H1 (cell line): ENCODE measurements around the gene RER1. TPM values are rescaled to one million over a fixed set of nuclear protein-coding genes. Genes with fewer than 3 reads are reported as not detected.

Source experiments
- CTCF ChIA-PET: fragments of 300-600 bp; sonication (Branson Sonifier 250); formaldehyde crosslinking; loops from one replicate; lab custom pipeline; 2021; ENCODE audit not compliant: partially characterized antibody; lab: Charles Lee
- POLR2A ChIA-PET: fragments of 300-600 bp; sonication (Branson Sonifier 250); formaldehyde crosslinking; loops from one replicate; lab custom pipeline; 2021; ENCODE audit warnings: inconsistent platforms; ENCODE audit not compliant: partially characterized antibody; lab: Charles Lee
- DNase-seq, 2 experiments: peaks; one replicate each; pipeline versions ENCODE4 v3.0.0 to v3.0.0-alpha.2; 2010 to 2022; ENCODE audit warnings: low spot score in 2 of 2, low read depth in 1 of 2, mixed read lengths in 1 of 2
- FAIRE-seq: peaks from 2 replicates; lab custom pipeline; 2011; peaks lifted over from hg19 to GRCh38; lab: Jason Lieb, UNC
- H2AFZ ChIP-seq: 2 replicates; pipeline ENCODE4 v1.8.1; 2012; ENCODE audit warnings: low read length, inconsistent platforms
- H2AK5ac ChIP-seq: 2 replicates; pipeline ENCODE4 v1.6.1; 2013; ENCODE audit warnings: low read depth, low read length
- H2BK120ac ChIP-seq: replicated peaks from 2 replicates; pipeline ENCODE3; 2013; ENCODE audit warnings: low read depth, low read length, inconsistent platforms
- H2BK12ac ChIP-seq: 2 replicates; pipeline ENCODE4 v1.6.1; 2013; ENCODE audit warnings: low read depth, low read length
- H2BK15ac ChIP-seq: 2 replicates; pipeline ENCODE4 v1.6.1; 2013; ENCODE audit warnings: low read length
- H2BK20ac ChIP-seq: 2 replicates; pipeline ENCODE4 v1.6.1; 2013; ENCODE audit warnings: low read length
- H2BK5ac ChIP-seq: 2 replicates; pipeline ENCODE4 v1.6.1; 2013; ENCODE audit warnings: low read depth, low read length
- H3K14ac ChIP-seq: 2 replicates; pipeline ENCODE4 v1.6.1; 2013; ENCODE audit warnings: inconsistent platforms; ENCODE audit not compliant: insufficient read length
- H3K18ac ChIP-seq: 2 replicates; pipeline ENCODE4 v1.6.1; 2013; ENCODE audit warnings: low read length; ENCODE audit errors: extremely low read depth
- H3K23ac ChIP-seq: 2 replicates; pipeline ENCODE4 v1.6.1; 2013; ENCODE audit warnings: inconsistent platforms; ENCODE audit not compliant: insufficient read length
- H3K23me2 ChIP-seq: 2 replicates; pipeline ENCODE4 v1.6.1; 2013; ENCODE audit warnings: low read depth, low read length
- H3K27ac ChIP-seq: 2 replicates; pipeline ENCODE4 v1.6.1; 2011; ENCODE audit warnings: low read depth, low read length, inconsistent platforms
- H3K27me3 ChIP-seq, 4 experiments: replicated peaks in 1 of 4; 1 replicate in 1 of 4; 2 replicates in 3 of 4; pipeline versions ENCODE4 v1.6.1 to v1.8.1; 2011 to 2013; ENCODE audit warnings: low read length in 3 of 4, mild to moderate bottlenecking in 3 of 4, inconsistent platforms in 2 of 4, mixed read lengths in 2 of 4, moderate library complexity in 1 of 4; ENCODE audit not compliant: control insufficient read depth in 3 of 4, insufficient read depth in 3 of 4; ENCODE audit errors: extremely low read depth in 1 of 4
- H3K36me3 ChIP-seq, 4 experiments: 2 replicates each; pipeline versions ENCODE4 v1.6.1 to v1.8.1; 2011 to 2013; ENCODE audit warnings: mild to moderate bottlenecking in 4 of 4, low read length in 3 of 4, moderate library complexity in 2 of 4, control low read depth in 1 of 4, inconsistent platforms in 1 of 4; ENCODE audit not compliant: insufficient read depth in 4 of 4, control insufficient read depth in 2 of 4
- H3K4ac ChIP-seq: replicated peaks from 2 replicates; pipeline ENCODE3; 2013; ENCODE audit warnings: low read length, low read depth, mixed read lengths, inconsistent platforms; ENCODE audit not compliant: insufficient read length
- H3K4me1 ChIP-seq, 4 experiments: replicated peaks in 1 of 4; 1 replicate in 1 of 4; 2 replicates in 3 of 4; pipeline versions ENCODE4 v1.6.1 to v1.8.1; 2011 to 2013; ENCODE audit warnings: low read length in 3 of 4, inconsistent platforms in 2 of 4, mixed read lengths in 1 of 4; ENCODE audit not compliant: insufficient read depth in 4 of 4, control insufficient read depth in 3 of 4
- H3K4me2 ChIP-seq, 2 experiments: 2 replicates each; pipeline versions ENCODE4 v1.6.1 to v1.8.1; 2011 to 2013; ENCODE audit warnings: low read depth in 2 of 2, low read length in 2 of 2, control low read depth in 1 of 2, inconsistent platforms in 1 of 2, mild to moderate bottlenecking in 1 of 2; ENCODE audit not compliant: insufficient read depth in 1 of 2
- H3K4me3 ChIP-seq, 4 experiments: fragments of 200-600, 300-600 bp in 1 of 4; sonication (generic), shearing (Covaris generic), sonication (Bioruptor Twin) in 1 of 4; 2 replicates each; pipeline versions ENCODE4 v1.5.1 to v1.8.1; 2011 to 2016; ENCODE audit warnings: low read length in 4 of 4, low read depth in 3 of 4, control low read depth in 2 of 4, inconsistent platforms in 2 of 4, mild to moderate bottlenecking in 2 of 4, mixed read lengths in 1 of 4, moderate library complexity in 1 of 4; ENCODE audit not compliant: insufficient read depth in 2 of 4; ENCODE audit errors: extremely low read depth in 1 of 4
- H3K56ac ChIP-seq: replicated peaks from 2 replicates; pipeline ENCODE3; 2013; ENCODE audit warnings: low read depth, mild to moderate bottlenecking, mixed read lengths, low read length, inconsistent platforms; ENCODE audit not compliant: insufficient read length
- H3K79me1 ChIP-seq: 2 replicates; pipeline ENCODE4 v1.6.1; 2013; ENCODE audit warnings: low read depth, low read length, control low read depth
- H3K79me2 ChIP-seq, 2 experiments: 2 replicates each; pipeline versions ENCODE4 v1.6.1 to v1.8.1; 2012 to 2013; ENCODE audit warnings: low read length in 2 of 2, mild to moderate bottlenecking in 2 of 2, inconsistent platforms in 1 of 2; ENCODE audit not compliant: insufficient read depth in 2 of 2, control insufficient read depth in 1 of 2
- H3K9ac ChIP-seq, 4 experiments: replicated peaks in 1 of 4; 1 replicate in 1 of 4; 2 replicates in 3 of 4; pipeline versions ENCODE4 v1.6.1 to v1.8.1; 2011 to 2013; ENCODE audit warnings: low read depth in 3 of 4, low read length in 3 of 4, control low read depth in 2 of 4, mild to moderate bottlenecking in 2 of 4, moderate library complexity in 2 of 4, inconsistent platforms in 1 of 4; ENCODE audit errors: extremely low read depth in 1 of 4
- H3K9me3 ChIP-seq, 2 experiments: 2 replicates each; pipeline versions ENCODE4 v1.6.1 to v1.8.1; 2012 to 2013; ENCODE audit warnings: mild to moderate bottlenecking in 2 of 2, moderate library complexity in 2 of 2, control low read depth in 1 of 2, inconsistent platforms in 1 of 2, low read depth in 1 of 2, low read length in 1 of 2, mixed read lengths in 1 of 2; ENCODE audit not compliant: insufficient read depth in 2 of 2
- H4K20me1 ChIP-seq, 2 experiments: replicated peaks in 1 of 2; 2 replicates each; pipeline versions ENCODE3 to v1.8.1; 2011 to 2013; ENCODE audit warnings: inconsistent platforms in 2 of 2, low read length in 2 of 2, mild to moderate bottlenecking in 1 of 2; ENCODE audit not compliant: insufficient read depth in 2 of 2, control insufficient read depth in 1 of 2
- H4K5ac ChIP-seq: 2 replicates; pipeline ENCODE4 v1.6.1; 2013; ENCODE audit warnings: low read length, low read depth, mixed read lengths, inconsistent platforms; ENCODE audit not compliant: insufficient read length
- H4K8ac ChIP-seq: 2 replicates; pipeline ENCODE4 v1.8.0; 2013; ENCODE audit warnings: mild to moderate bottlenecking, moderate library complexity, low read length, inconsistent platforms; ENCODE audit not compliant: insufficient read depth; ENCODE audit errors: extremely low read depth
- H4K91ac ChIP-seq: replicated peaks from 2 replicates; pipeline ENCODE3; 2013; ENCODE audit warnings: low read length, mixed read lengths, inconsistent platforms; ENCODE audit not compliant: insufficient read length
- ATF3 ChIP-seq: IDR thresholded peaks from 2 replicates; pipeline ENCODE4 v1.6.1; 2011; ENCODE audit warnings: low read depth, mild to moderate bottlenecking, low read length; ENCODE audit not compliant: insufficient read depth
- GABPA ChIP-seq: IDR thresholded peaks from 2 replicates; pipeline ENCODE4 v1.6.1; 2011; ENCODE audit warnings: mild to moderate bottlenecking, low read length, moderate library complexity, borderline replicate concordance; ENCODE audit not compliant: insufficient read depth
- HDAC6 ChIP-seq: IDR thresholded peaks from one replicate; pipeline ENCODE4 v1.7.1; 2012; ENCODE audit warnings: low read depth, mild to moderate bottlenecking, inconsistent platforms, low read length, moderate library complexity
- KDM5A ChIP-seq: fragments of 200-600 bp; IDR thresholded peaks from 2 replicates; pipeline ENCODE4 v1.7.1; 2012; ENCODE audit warnings: mild to moderate bottlenecking, low read length, inconsistent platforms, mixed read lengths
- SAP30 ChIP-seq: fragments of 300-600 bp; sonication (generic); IDR thresholded peaks from 2 replicates; pipeline ENCODE4 v1.7.1; 2012; ENCODE audit warnings: low read length, moderate library complexity, mild to moderate bottlenecking, inconsistent platforms; ENCODE audit not compliant: insufficient read depth, insufficient replicate concordance
- WGBS, 2 experiments: shearing (Covaris generic) in 1 of 2; methylation state at CpG; one replicate each; pipeline versions ENCODE4 v1.1.6 to v1.1.7; 2013 to 2015; ENCODE audit warnings: low lambda C conversion rate in 2 of 2, mixed read lengths in 2 of 2, inconsistent platforms in 1 of 2, low coverage in 1 of 2, missing lambda C conversion rate in 1 of 2; ENCODE audit not compliant: insufficient replicate concordance in 2 of 2, insufficient coverage in 1 of 2, insufficient read length in 1 of 2; ENCODE audit errors: extremely low coverage in 1 of 2, missing lambda C conversion rate in 1 of 2; 5-methylcytosine and 5-hydroxymethylcytosine counted together
- polyA plus RNA-seq, 7 experiments: library from polyadenylated mRNA; depleted of rRNA in 3 of 7; stranded (reverse) in 5 of 7; unstranded in 2 of 7; fragments of >200 nt in 5 of 7; fragments of 200-250 nt in 2 of 7; gene quantifications; 1 replicate in 5 of 7; 2 replicates in 1 of 7; 4 replicates in 1 of 7; pipeline versions ENCODE4 v1.2.1 to v1.2.3, GENCODE V29; 2011 to 2013; ENCODE audit warnings: missing spikeins in 2 of 7, mixed read lengths in 2 of 7
- total RNA-seq: library from RNA; stranded (reverse); fragmentation: NEBNext Ultra II Directional; extraction: Animal tissue kit (Norgen Biotek cat#: 25700); gene quantifications from 2 replicates; pipeline ENCODE4 v1.2.1, GENCODE V29; 2021

The RER1 gene
- total and polyA plus RNA-seq, 2 of the 8 experiments (the other 6 are each of a cell fraction or from before 2014, with no cell fraction given): 102 to 134 TPM

- H3K14ac ChIP-seq: peak overlapping the region; percentile 55
- no peak overlapping the region for H2AK5ac ChIP-seq
- no peaks in the 10 kb centered on the region for H3K79me2 ChIP-seq
- H2BK5ac ChIP-seq: no peak overlapping the region
- H2BK20ac ChIP-seq: no peak overlapping the region
- no peak overlapping the region for H3K9ac ChIP-seq
- 86% methylated on average over 9 of the region's 9 CpGs; no CpG with 5 or more reads in 1 of the 2 experiments for WGBS, 2 experiments
- H3K27me3 ChIP-seq: no peaks in the 10 kb centered on the region; a peak in 2 of 7 replicates
- H4K5ac ChIP-seq: no peak overlapping the region
- no peaks in the 10 kb centered on the region for H3K23me2 ChIP-seq
- H2BK120ac ChIP-seq: no peak overlapping the region
- peaks cover 0 to 4% of the 10 kb centered on the region in 2 experiments; a peak in 1 of 4 replicates for H3K9me3 ChIP-seq
- H3K79me1 ChIP-seq: no peaks in the 10 kb centered on the region
- H3K18ac ChIP-seq: no peak overlapping the region
- H3K27ac ChIP-seq: no peak overlapping the region
- CTCF ChIA-PET: interaction anchor here (1.0 to 2.0 kb wide), 3 partner anchors 19 to 89 kb away, joined by 3 to 4 read pairs (median 4); no protein-coding TSS in a partner anchor
- H2BK12ac ChIP-seq: no peak overlapping the region
- H3K4ac ChIP-seq: no peak overlapping the region
- H4K8ac ChIP-seq: peak overlapping the region; percentile 51
- no peak overlapping the region for H2AFZ ChIP-seq
- no peak overlapping the region for H4K91ac ChIP-seq
- no peaks in the 10 kb centered on the region for H3K4me1 ChIP-seq
- no peak overlapping the region for H3K56ac ChIP-seq
- no peaks in the 10 kb centered on the region for H3K36me3 ChIP-seq
- H3K4me2 ChIP-seq: no peak overlapping the region
- peaks cover 0 to 1% of the 10 kb centered on the region in 2 experiments for H4K20me1 ChIP-seq
- no peak overlapping the region for H2BK15ac ChIP-seq
- DNase-seq (no peak), FAIRE-seq (no peak)
- no peak overlapping the region for H3K4me3 ChIP-seq
- POLR2A ChIA-PET: interaction anchor here (1.2 kb wide), 1 partner anchor 33 kb away, joined by 3 read pairs; no protein-coding TSS in a partner anchor
- H3K23ac ChIP-seq: no peak overlapping the region
- TF ChIP-seq HDAC6 (no peak), ATF3 (no peak), GABPA (no peak), SAP30 (no peak), KDM5A (no peak)
Observed at GRCh38 chr1:2435091-2435490, 43.5 kb downstream of the RER1 start.
